ENCODE measurements around the gene TRIM46. TPM values are rescaled to one million over a fixed set of nuclear protein-coding genes. Genes with fewer than 3 reads are reported as not detected.
"Not testable (repeated sequence)": the region's sequence is repeated elsewhere in the genome, so short reads cannot be mapped to it uniquely, and the experiment has no call there.

The TRIM46 gene
- total RNA-seq, 1 donor from 2014 or later: 0.22 TPM

DNA sequence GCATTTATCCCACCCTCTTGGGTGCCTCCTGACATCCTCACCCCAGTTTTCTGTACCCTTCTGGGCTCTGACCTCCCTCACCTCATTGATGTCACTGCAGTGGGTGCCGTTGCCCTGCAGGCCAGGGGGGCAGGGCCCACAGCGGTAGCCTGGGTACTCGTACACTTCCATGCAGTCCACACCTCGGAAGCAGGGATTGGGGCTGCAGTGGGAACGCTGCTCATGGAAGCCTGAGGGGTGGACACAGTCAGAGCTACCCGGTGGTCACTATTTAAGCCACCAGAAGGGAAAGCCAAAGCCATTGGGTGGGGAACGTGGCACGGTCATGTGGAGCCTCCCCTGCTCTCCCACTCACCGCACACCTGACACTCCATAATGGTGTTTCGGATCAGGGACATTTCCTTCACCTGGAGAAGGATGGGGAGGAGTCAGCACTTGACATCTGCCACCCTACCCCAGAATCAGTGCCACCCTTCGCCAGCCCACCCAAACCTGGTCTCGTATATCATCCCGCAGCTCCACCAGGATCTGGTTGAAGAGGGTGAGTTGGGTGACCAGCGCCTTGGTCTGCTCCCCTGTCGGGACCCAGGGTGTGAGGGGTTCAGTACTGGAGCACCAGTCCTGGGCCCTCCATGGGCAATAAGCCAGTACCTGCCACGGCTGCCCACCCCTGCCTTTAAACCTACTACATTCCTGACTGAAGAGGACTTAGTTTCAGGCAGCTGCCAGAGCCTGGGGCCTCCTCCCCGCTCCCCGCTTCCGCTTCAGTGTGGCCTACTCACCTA lies 29.3 kb downstream of the TRIM46 start:
- no peak for DNase-seq (ENCODE audit: low spot score)

DNA sequence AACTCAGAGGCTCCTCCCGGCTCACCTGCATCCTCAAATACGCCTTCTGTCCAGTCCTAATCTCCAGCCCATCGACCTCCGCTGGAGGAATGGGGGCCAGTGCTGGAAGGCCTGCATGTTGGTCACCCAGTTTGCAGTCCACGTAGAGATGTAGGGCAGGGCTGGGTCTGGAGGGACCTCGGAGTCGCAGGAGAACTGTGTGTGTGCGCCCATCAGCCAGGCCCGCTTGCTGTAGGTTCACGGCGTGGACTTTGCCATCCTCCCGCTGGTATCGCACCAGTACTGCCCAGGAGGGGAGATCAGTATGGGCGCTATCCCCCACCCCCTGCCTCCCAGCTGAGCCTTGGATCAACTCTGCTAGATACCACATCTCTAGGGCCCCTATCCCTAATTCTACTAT lies 31.4 kb downstream of the TRIM46 start:
- DNase-seq (ENCODE audit: low spot score): no peak

DNA sequence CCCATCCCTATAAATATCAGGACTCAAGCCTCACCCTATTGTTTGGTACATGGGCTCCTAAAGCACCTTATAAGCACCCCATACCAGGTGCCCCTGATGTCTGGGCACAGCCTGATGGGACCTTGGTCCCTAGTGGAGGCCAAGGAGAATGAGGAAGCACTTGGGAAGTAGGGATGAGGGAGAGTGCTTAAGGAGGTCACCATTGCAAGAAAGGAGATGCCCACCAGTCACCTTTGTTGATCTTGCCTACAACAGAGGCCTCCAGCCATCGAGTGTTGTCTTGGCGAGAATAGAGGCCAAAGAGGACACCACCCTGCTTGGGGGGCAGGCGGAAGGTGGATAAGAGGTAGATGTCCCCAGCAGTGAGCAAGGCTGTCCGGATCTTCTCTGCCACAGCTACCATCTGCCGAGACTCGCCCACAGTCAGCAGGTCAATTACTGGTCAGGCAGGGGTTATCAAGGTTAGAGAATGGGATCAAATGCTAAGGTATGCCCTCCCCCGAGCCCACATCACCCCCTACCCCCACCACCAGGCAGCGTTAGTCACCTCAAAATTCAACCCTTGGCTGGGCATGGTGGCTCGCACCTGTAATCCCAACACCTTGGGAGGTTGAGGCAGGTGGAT lies 32.4 kb downstream of the TRIM46 start:
- DNase-seq (ENCODE audit: low spot score): no peak

DNA sequence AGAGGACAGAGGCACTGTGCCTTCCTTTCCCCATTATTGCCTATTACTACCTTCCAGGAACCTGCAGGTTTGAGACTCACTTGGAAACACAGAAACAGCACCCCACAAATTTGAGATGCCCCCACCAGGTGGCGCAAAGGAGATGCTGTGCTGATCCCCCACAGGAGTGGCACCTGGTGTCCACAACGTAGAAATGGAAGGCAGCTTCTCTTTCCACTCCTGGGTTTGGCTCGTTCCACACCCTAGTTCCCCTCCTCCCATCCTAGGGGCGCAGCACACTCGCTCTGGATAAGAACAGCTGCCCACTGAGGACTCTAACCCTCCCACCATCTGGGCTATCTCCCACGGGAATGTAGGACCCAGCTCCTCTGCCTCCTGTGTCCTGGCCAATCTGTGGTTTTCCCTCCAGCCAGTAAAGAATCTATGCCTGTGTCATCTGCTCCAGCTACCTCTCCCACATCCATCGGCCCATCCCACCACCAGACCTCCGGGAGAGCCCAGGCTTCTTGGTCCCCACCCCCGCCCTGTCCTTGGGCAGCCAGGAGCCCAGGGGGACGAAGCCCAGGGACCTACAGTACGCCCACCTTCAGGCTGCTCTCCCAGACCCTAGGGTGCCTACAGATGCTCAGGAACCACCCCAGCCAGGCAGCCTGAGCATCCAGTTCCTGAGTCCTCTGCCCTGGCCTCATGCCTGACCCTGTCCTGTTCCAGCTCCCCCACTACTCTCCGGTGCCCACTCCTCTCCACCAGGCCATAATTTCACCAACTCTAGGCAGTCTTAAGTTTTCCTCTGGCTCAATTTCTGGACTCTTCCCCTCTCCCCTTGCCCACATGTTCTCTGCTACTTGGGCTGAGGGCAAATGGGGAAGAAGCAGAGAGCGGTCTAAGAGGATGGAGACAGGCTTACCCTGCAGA lies 33.5 kb downstream of the TRIM46 start:
- no peak for DNase-seq (ENCODE audit: low spot score)

DNA sequence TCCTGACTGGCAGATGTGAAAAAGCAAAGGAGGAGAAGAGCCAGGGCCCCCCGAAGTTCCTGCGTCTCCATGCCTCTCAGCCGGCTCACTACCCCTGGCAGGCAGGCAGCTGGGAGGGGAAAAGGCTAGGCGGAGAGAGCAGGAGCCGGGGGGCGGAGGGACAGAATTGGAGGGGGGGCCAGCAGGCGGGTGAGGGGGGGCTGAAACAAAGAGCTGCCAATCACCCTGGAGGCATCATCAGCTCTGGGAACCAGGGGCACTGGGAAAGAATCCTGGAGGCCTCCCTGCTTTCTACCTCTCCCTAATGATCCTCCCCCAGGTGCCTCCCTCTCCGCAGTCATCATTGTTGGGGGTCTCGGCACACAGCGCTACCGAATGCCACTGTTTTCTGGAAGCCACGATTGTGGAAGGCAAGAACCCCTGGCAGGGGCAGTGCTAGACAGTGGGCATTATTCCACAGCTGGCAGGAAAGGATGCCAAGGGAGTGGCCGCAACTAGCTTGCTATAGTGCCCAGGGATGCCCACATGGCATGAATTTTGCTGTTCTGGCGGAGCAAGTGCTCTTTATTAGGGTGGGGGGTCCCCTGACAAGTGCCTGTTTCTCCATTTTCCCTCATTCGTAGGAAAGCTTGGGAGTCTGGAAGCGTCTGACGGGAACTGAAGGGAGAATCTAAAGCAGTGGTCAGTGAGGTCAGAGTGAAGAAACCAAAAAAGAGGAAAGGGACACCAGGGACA lies 34.3 kb downstream of the TRIM46 start, which contains the start of gene THBS3:
Gene THBS3, minus strand, starts transcription at position 92 of the 735 bp plus-strand sequence. Its CDS starts 21 bp downstream, at position 71.
- DNase-seq (ENCODE audit: low spot score): no peak

DNA sequence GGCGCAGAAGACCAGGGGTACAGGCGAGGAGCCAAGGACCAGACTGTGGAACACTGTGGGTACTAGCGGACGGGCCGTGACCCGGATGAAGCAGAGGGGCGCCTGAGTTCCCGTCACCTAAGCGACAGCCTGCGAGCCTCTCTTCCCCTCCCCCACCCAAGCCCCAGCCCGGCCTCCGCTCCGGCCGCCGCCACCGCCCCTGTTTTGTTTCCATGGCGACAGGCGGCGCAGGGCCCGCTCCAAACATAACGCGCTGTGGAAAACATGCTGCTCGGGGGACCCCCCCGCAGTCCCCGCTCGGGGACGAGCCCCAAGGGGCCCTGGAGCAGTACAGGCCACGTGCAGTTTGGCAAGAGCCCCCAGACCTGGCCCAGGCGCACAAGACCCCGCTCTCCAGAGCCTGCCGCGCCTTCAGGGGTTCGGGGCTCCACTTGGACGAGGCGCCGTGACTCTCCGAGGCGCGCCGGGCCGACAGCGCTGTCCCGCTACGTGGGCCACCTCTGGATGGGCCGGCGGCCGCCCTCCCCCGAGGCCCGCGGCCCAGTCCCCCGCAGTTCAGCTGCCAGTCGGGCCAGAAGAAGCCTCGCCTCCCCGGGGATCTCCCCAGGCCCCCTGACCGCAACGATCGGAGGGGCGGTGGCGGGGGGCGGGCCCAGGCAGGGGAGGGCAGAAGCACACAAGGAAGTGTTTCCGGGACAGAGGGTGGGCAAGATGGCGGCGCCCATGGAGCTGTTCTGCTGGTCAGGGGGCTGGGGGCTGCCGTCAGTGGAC lies 35.1 kb downstream of the TRIM46 start, which contains the start of gene MTX1:
Gene MTX1, plus strand, starts transcription at position 155 of the 771 bp plus-strand sequence. Its CDS starts 110 bp downstream, at position 265.
- peak; percentile 98 for DNase-seq (ENCODE audit: low spot score)

DNA sequence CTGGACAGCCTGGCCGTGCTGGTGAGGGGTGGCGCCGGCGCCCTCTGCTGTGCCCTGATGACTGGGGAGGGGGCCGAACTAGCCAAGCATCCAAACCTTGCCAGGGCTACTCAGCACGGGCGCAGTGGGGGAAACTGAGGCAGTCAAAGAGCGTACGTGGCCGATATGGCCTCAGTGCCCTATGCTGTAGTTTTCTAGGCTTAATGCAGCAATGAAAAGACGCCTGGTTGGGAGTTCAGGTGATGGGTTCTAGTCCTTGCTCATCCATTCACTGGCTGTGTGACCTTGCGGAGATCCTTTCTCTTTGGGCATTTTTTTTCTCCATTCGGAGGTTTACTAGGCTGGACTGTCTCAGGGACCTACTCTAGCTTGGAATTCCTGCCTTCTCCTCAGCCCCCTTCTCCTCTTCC lies 35.7 kb downstream of the TRIM46 start:
- DNase-seq (ENCODE audit: low spot score): no peak

DNA sequence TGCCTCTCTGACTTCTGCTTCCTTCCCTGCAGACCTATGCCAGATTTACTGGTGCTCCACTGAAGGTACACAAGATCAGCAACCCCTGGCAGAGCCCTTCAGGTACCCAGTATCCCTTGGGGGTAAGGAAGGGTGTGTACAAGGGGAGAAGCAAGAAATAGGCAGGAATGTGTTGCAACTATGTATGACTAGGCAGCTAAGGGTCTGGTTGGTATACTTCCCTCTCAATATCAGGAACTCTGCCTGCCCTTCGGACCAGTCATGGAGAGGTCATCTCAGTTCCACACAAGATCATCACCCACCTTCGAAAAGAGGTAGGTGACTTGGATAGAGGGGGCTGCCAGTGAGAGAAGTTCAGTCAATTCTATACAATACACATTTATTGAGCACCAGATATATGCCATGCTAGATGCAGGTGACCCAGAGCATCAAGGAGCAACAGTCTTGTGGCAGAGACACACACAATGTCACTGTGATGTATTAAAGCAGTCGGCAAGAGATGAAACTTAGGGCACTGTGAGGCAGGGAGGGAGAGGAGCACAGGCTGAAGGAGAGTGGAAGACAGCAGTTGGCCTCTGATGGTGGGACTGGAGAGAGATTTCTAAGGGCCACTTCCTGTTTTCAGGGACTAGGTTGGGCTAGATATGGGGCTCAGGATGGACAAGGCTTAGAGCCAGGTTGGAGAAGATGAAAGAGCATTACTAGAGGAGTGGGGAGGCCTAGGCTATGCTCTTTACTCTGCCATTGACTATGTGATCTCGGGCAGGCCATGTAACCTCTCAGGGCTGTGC lies 36.9 kb downstream of the TRIM46 start:
- no peak for DNase-seq (ENCODE audit: low spot score)

DNA sequence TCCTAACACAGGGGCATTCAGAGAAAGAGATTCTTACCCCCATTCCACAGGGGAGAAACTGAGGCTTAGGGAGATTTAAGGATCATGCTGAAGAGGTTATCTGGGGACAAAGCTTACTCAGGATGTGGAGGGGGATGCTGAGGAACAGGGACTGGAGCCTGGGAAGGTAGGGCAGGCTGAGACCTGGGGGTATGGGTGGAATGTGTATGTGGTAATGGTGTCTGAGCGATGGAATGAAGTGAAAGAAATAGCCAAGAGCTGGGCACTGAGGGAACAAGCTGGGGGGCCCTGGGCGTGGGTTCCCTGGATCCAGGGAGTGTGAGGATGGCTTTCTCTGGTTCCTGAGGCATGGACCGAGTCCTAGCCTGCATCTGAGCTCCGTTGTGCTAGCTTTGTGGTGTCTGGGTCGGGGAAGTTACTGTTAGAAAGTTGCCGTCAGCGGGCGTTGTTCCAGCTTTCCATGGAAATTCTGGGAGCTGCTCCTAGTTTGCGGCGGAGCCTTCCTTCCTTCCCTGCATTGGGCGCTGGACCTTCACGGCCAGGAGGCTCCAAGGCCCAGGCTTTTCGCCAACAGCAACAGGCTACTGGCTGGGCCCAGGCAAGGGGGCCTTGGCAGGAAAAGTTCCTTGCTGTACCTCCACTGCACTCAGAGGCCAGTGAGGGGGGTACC lies 37.9 kb downstream of the TRIM46 start:
- not testable (repeated sequence) for DNase-seq (ENCODE audit: low spot score)

DNA sequence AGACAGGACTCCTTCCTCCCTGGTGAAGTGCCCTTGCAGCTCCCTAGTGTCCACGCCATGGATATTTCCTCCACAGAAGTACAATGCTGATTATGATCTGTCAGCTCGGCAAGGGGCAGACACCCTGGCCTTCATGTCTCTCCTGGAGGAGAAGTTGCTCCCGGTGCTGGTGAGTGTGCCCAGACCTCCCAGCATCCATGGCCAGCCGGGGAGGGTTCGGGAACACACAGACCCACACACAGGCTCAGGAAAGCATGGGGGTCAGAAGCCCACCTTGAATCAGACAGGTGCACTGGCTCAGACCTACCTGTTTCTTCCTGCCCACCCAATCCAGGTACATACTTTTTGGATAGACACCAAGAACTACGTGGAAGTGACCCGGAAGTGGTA lies 38.4 kb downstream of the TRIM46 start:
- not testable (repeated sequence) for DNase-seq (ENCODE audit: low spot score)

DNA sequence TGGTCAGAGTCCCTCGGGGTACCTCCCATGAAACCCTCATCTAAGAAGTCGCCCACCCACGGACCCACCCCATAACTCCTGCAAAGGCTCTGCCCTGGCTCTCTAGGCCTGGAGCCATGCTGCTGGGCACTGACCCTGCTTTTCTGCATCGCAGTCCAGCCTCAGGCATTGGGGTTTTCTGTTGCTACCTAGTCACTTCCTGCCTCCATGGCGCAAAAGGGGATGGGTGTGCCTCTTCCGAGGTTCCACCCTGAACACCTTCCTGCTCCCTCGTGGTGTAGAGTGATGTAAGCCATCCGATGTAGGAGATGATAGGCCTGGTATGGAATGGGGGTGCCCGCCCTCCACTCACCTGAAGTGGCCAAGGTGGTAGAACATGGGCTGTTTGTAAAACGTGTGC lies 41.1 kb downstream of the TRIM46 start:
- not testable (repeated sequence) for DNase-seq (ENCODE audit: low spot score)

DNA sequence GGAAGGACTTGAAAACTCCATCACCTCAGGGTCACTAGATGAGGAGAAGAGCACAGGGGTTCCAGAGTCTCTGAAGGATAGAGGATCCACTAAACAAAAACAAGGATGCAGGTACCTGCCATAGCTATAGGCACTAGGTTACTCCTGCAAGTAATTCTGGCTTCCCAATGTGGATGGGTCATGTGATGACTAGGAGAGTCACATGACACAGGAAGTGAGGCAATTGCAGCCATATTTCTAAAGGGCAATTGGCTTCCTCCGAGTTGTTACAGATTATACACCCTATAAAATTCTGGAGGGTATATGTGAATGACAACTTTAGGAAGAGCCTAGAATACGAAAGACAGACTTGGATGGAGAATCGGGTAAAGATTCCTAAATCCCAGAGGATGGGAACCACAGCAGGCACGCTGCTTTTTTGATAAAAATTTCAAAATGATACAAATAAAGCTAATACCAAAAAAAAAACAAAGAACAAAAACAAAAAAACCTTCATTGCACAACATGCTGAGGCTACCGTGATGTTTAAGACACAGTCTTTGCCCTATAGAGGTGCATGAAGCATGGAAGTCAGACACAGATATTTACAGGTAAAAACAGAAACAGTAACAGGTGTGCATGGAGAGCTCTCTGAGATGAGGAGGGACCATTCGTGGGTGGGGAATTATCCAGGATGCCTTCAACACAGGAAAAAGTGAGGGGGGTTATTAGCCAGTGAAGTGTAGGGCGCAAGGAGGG lies 45.4 kb downstream of the TRIM46 start:
- no peak for DNase-seq (ENCODE audit: low spot score)

DNA sequence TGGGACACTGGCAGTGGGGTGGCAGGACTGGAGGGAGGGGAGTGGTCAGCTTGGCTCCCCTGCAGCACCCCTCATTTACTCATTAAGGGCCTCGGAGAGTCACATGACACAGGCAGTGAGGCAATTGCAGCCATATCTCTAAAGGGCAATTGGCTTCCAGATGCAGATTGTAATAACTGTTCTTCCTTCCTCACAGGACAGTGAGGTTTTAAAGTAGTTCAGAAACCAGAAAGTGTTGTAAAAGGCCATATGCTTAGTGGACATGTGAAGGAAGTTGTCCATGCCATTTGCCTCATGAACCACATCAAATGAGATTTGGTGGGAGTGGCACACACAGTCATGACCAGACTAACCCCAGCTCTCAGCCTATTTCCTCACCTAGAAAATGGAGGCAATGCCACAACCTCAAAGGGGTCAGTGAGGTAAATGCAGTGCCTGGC lies 46.0 kb downstream of the TRIM46 start:
- no peak for DNase-seq (ENCODE audit: low spot score)

DNA sequence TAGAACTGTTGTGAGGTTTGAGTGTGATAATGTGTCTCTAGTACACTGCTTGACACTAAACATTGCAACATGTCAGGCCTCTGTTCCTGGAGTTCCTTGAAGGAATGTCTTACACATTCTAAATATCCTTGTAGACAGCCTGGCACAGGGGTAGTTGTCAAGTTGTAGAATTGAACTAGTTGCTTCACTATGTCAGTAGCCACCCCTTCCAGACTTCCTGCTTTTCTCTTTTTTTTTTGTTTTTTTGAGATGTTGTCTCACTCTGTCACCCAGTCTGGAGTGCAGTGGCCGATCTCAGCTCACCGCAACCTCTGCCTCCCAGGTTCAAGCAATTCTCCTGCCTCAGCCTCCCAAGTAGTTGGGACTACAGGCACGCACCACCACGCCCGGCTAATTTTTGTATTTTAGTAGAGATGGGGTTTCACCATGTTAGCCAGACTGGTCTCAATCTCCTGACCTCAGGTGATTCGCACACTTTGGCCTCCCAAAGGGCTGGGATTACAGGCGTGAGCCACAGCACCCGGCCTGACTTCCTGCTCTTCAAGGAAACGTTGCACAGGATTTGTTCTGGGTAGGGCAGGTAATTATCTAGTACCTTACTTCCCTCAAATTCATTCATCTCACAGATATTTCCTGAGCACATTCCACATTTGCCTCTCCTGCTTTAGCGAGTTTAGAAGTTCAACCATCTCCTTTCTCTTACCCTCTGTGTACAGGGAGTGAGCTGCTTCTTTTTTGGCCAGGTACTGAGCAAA lies 46.7 kb downstream of the TRIM46 start:
- DNase-seq (ENCODE audit: low spot score): not testable (repeated sequence)

DNA sequence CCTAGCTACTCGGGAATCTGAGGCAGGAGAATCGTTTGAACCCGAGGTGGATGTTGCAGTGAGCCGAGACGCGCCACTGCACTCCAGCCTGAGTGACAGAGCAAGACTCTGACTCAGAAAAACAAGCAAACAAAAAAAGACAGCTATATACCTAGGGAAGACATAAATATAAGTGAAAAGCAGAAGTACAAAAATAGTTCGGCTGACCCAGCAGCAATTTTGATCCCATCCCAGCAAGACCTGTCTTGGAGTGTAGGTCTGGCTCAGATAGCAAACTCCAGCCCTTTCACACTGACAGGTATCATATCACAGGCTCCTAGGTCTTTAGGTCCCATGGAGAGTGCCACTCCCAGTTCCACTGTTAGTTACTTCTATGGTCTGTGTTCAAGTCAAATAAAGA lies 49.4 kb downstream of the TRIM46 start:
- DNase-seq (ENCODE audit: low spot score): no peak

DNA sequence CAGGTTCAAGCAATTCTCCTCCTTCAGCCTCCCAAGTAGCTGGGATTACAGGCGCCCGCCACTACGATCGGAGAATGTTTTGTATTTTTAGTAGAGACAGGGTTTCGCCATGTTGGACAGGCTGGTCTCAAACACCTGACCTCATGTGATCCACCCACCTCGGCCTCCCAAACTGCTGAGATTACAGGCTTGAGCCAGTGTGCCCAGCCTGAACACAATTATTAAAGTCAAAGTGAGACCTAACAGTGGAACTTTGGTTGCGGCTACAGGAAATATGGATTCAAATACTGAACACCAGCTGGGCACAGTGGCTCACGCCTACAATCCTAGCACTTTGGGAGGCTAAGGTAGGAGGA lies 51.7 kb downstream of the TRIM46 start:
- not testable (repeated sequence) for DNase-seq (ENCODE audit: low spot score)

Data from mesenteric fat pad (tissue), 1 donor.